ENCODE results near the gene SMAP1.

DNA sequence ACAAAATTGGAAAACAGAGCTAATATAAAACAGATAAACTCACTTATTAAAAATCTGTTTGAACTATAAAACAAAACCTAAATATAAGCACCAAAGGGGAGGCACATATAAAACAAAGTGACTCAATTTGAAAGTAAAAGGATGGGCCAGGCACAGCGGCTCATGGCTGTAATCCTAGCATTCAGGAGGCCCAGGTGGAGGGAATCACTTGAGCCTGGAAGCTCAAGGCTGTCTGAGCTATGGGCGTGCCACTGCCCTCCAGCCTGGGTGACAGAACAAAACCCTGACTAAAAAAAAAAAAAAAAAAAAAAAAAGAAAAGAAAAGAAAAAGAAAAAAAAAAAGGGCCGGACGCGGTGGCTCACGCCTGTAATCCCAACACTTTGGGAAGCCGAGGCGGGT is 31.1 kb upstream of the SMAP1 start:
- TF ChIP-seq, protein P1, sequence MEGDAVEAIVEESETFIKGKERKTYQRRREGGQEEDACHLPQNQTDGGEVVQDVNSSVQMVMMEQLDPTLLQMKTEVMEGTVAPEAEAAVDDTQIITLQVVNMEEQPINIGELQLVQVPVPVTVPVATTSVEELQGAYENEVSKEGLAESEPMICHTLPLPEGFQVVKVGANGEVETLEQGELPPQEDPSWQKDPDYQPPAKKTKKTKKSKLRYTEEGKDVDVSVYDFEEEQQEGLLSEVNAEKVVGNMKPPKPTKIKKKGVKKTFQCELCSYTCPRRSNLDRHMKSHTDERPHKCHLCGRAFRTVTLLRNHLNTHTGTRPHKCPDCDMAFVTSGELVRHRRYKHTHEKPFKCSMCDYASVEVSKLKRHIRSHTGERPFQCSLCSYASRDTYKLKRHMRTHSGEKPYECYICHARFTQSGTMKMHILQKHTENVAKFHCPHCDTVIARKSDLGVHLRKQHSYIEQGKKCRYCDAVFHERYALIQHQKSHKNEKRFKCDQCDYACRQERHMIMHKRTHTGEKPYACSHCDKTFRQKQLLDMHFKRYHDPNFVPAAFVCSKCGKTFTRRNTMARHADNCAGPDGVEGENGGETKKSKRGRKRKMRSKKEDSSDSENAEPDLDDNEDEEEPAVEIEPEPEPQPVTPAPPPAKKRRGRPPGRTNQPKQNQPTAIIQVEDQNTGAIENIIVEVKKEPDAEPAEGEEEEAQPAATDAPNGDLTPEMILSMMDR (IDR thresholded peaks at IDR 0.05): no peak
- TF ChIP-seq POLR2A (IDR thresholded peaks at IDR 0.05): no peak

All from right lobe of liver (tissue), 4 donors.